NCI-H2196 treated with DMSO at 0.1 percent for 48 hours (cell line): ENCODE data around the gene BCL2L2.

Source experiments
- DNase-seq: peaks from one replicate; lab custom pipeline; 2025; ENCODE audit not compliant: unreplicated experiment; lab: John Stamatoyannopoulos, UW

BCL2L2 gene

DNA sequence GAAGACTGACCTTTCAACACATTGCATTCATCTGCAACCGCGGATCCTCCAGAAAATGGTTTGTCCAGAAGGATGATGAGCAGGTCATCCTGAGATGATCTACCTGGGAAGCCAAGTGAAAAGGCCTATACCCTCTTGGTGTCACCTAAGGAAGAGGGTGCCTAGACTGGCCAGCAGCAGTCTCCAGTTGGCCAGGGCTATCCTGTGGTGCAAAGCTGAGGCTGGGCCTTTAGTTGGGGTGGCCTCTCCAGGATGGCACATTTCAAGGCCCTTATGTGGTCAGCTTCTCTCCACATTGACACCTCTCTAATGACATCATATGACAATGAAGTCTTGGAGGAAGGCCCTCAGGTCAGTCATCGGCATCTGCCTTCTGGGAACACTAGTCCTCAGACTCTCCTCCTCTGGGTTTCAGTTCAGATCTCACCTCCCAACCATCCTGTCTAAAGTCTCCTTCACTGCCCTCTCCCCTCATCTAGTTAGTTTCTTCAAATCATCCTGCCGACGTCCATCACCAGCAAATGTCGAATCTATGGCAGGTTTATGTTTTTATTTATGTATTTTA is 49.3 kb downstream of the BCL2L2 start:
- DNase-seq = no peak

DNA sequence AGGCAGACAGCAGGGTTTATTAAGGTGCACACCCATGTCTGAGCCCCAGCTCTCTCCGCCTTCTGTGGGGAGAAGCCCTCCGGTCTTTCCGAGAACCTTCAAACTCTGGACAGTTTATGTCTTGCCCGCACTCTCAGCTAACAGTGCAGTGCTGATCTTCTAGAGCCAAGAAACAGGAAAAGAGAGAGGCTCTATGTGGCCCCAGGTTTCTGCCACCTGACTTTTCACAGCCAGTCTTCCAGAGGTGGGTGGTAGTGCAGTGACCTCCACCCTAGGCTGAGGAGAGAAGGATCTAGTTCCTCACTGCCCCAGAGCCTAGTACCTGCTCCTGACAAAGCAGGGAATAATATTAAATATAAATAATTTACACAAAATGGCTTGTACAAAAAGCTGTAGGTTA is 50.0 kb downstream of the BCL2L2 start:
- DNase-seq = no peak

DNA sequence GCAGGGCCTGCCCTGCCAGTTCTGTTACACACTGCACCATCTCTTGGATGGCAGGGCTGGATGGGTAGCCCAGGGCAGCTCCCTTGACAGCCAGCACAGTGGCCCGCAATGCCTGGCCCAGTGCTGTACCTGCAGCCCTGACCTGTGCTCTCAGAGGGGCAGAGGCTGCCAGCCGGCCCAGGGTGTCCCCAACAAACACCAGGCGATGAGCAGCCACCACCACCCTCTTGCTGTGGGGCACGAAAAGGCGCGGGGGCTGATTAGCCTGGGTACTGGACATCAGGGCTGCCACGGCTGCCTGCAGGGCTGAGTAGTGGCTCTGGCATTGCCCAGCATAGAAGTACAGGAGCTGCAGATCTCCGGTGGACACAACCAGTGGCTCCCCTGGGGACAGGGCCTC is 50.6 kb downstream of the BCL2L2 start:
- no peak for DNase-seq

DNA sequence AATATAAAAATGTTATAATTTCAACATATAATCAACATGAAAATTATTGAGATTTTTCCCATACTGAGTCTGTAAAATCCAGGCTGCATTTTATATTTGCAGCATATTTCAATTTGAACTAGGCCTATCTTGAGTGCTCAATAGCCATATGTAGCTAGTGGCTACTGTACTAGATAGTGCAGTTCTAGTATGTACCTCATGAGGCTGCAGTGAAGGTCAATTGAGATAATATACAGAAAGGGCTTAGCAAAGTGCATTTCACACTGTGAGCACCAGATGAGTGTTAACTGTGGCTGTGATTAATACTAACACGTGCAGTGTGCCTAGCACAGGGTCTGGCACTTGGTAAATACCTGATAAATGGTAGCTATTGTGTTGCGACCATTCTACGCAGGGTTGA is 51.4 kb downstream of the BCL2L2 start:
- no peak for DNase-seq

DNA sequence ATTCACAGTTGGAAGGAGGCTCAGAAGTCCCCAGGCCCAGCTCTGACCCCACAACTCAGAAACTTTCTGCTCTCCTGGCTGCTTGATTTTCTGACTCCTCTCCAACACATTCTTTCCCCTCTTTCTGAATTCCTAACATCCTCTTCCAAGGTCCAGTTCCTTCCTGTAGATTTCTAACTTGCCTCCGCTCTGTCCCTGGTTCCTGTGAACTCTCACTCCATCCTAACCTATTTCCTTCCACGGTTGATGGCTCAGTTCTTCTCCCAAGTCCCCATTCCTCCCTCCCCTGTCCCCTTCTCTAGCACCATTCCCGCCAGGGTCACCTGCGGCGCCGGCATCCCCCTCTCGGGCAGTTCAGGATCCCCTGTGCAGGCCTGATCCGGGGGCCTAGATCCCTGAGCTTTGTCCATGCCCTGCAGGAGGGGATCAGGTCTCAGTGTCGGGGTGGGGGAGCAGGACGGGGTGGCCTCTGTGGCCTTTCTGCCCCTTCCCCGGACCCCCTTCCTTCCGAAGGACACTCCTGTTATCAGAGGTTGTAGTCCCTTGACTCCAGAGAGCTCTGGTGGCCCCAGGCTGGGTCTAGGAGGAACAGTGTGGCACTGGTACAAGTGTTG is 52.0 kb downstream of the BCL2L2 start:
- no peak for DNase-seq

DNA sequence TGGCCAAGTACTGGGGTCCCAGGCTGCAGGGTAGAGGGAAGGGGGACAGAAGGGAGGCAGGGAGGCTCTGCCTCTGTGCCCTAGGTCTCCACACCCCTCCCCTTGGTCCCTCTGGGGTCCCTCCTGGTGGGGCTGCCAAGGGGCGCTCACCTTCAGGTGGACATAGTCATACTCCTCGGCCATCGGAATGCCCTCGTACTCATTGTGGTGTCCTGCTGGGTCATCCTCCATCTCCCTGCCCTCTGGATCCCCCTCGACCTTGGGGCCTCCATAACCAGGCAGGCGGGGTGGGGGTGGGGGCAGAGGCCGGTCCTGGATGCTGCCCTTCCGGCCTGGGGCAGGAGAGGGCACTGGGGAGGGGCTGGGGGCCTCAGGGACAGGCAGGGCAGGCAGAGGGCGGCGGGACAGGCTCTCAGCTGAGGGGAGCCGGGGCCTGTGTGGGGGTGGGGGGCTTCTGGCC is 52.6 kb downstream of the BCL2L2 start:
- no peak for DNase-seq

DNA sequence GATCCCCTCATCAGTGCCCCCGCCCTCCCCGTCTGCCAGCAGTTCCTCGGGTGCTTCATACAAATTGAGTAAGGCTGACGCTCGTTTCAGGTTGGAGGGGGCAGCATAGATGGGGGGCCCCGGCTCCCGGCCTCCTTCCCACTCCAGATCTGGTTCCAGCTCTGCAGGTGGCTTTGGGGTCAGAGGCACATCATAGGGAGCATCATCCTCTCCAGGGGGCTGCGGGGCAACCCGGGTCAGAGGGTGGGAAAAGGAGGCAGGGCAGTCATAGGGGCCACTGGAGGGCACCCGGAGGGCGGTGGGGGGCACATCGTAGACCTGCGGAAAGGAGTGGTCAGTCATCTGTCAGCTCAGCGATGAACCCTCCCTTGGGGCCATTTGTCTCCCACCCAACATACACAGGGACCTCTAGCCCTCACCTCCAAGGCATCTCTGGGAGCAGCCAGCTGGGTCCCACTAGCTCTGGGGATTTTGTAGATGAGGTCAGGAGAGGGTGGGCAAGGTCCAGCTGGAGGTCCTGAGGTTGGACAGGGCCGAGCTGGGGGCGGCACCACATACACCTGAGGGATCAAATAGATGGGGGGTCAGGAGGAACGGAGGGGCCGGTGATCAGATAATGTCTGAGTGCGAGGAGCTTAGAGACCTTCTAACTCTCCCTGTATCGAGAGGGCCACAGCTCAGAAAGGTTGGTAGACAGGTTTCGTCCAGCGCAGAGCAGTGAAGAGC is 53.3 kb downstream of the BCL2L2 start:
- DNase-seq = no peak

DNA sequence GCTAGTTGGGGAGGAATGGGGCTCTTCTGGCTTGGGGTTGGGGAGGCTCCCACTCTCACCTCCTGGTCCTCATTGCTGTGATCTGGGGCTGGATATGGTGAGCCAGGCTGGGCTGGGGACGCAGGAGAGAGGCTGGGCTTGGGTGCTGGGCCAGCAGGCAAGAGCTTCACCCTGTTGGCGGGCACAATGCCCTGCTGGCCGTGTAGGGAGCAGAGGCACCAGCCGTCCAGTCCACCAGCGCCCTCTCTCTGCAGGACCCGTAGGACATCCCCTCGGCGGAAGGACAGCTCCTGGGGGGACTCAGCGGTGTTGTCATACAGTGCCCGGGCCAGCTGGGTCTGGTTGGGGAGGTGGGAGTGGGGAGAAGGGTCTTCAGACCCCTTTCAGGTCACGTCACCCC is 53.9 kb downstream of the BCL2L2 start:
- DNase-seq = no peak

DNA sequence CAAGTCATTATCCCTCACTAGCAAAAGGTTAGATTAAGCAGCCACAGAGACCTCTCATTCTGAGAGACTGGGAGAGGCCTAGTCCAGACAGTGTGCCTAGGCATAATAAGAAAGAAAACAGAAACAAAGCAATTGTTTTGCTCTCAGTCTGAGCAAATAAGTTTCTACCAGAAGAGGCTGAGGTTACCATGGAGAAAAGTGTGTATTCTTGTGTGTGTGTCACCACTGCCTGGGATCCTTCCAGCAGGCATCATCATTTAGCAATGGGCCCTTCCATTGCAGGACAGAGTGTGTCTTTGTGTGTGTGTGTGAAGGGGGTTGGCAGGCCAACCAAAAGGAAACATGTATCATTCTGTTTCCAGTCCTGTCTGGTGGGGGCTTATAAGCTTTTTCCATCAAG is 54.7 kb downstream of the BCL2L2 start:
- no peak for DNase-seq
